IMR-90 (cell line): ENCODE data around the gene CADM4. TPM values are rescaled to one million over a fixed set of nuclear protein-coding genes. Genes with fewer than 3 reads are reported as not detected.

Experiments
- ATAC-seq: fragments of 200-7000 bp; cut with Tn5 transposase; 2 replicates; pipeline ENCODE4 v1.9.1; 2020; ENCODE audit warnings: low read depth, mild to moderate bottlenecking, moderate library complexity
- BruUV-seq: library from RNA; stranded (reverse); fragments of 400-500 nt; replicated peaks from 2 replicates; lab custom pipeline; 2021; lab: Mats Ljungman, UMichigan
- CTCF ChIA-PET: fragments of 300-600 bp; formaldehyde crosslinking; extraction: SDS; loops from one replicate; lab custom pipeline; 2021; ENCODE audit warnings: antibody characterized with exemption; lab: Yijun Ruan, JAX
- POLR2A ChIA-PET: fragments of 300-600 bp; sonication (Branson Sonifier 250); formaldehyde crosslinking; loops from one replicate; lab custom pipeline; 2022; ENCODE audit warnings: antibody characterized with exemption; ENCODE audit not compliant: unreplicated experiment; lab: Charles Lee
- DNase-seq: peaks from one replicate; pipeline ENCODE4 v3.0.0; 2013
- H2AFZ ChIP-seq: replicated peaks from 2 replicates; pipeline ENCODE3; 2013; ENCODE audit warnings: low read length, mild to moderate bottlenecking; ENCODE audit not compliant: poor library complexity
- H2AK5ac ChIP-seq: 2 replicates; pipeline ENCODE4 v1.6.1; 2013; ENCODE audit warnings: low read depth, low read length, inconsistent platforms
- H2AK9ac ChIP-seq: replicated peaks from 2 replicates; pipeline ENCODE3; 2013; ENCODE audit warnings: mild to moderate bottlenecking, low read depth, low read length, moderate library complexity; ENCODE audit not compliant: poor library complexity
- H2BK120ac ChIP-seq: 2 replicates; pipeline ENCODE4 v1.6.1; 2013; ENCODE audit warnings: low read depth, low read length, inconsistent platforms
- H2BK15ac ChIP-seq: 3 replicates; pipeline ENCODE4 v1.6.1; 2013; ENCODE audit warnings: low read depth, low read length, inconsistent platforms
- H2BK20ac ChIP-seq: 2 replicates; pipeline ENCODE4 v1.6.1; 2013; ENCODE audit warnings: low read depth, mild to moderate bottlenecking, inconsistent platforms, low read length, moderate library complexity
- H2BK5ac ChIP-seq: 2 replicates; pipeline ENCODE4 v1.6.1; 2013; ENCODE audit warnings: mild to moderate bottlenecking, low read depth, low read length, inconsistent platforms; ENCODE audit not compliant: poor library complexity, severe bottlenecking
- H3K14ac ChIP-seq: replicated peaks from 2 replicates; pipeline ENCODE4 v1.6.1; 2013; ENCODE audit warnings: low read depth, low read length, inconsistent platforms
- H3K18ac ChIP-seq: 2 replicates; pipeline ENCODE4 v1.6.1; 2013; ENCODE audit warnings: low read depth, low read length, control low read depth
- H3K23ac ChIP-seq: 2 replicates; pipeline ENCODE4 v1.6.1; 2013; ENCODE audit warnings: low read depth, low read length, inconsistent platforms
- H3K27ac ChIP-seq: 2 replicates; pipeline ENCODE4 v1.5.1; 2013; ENCODE audit warnings: mild to moderate bottlenecking, control low read depth, low read length; ENCODE audit not compliant: insufficient read depth
- H3K27me3 ChIP-seq: 2 replicates; pipeline ENCODE4 v1.6.1; 2013; ENCODE audit warnings: low read length; ENCODE audit not compliant: control insufficient read depth, insufficient read depth
- H3K36me3 ChIP-seq: 2 replicates; pipeline ENCODE4 v1.6.1; 2013; ENCODE audit warnings: low read length, mixed read lengths; ENCODE audit not compliant: control insufficient read depth, insufficient read depth
- H3K4ac ChIP-seq: 2 replicates; pipeline ENCODE4 v1.6.1; 2013; ENCODE audit warnings: low read depth, low read length, inconsistent platforms
- H3K4me1 ChIP-seq: 2 replicates; pipeline ENCODE4 v1.6.1; 2013; ENCODE audit warnings: low read length, mixed read lengths; ENCODE audit not compliant: control insufficient read depth, insufficient read depth
- H3K4me2 ChIP-seq: 2 replicates; pipeline ENCODE4 v1.6.1; 2013; ENCODE audit warnings: low read depth, mild to moderate bottlenecking, control low read depth, low read length, moderate library complexity
- H3K4me3 ChIP-seq: 2 replicates; pipeline ENCODE4 v1.5.1; 2013; ENCODE audit warnings: low read depth, mild to moderate bottlenecking, control low read depth, low read length, moderate library complexity; ENCODE audit not compliant: insufficient read depth
- H3K56ac ChIP-seq: 2 replicates; pipeline ENCODE4 v1.6.1; 2013; ENCODE audit warnings: low read length, inconsistent platforms; ENCODE audit not compliant: insufficient read depth; ENCODE audit errors: extremely low read depth
- H3K79me1 ChIP-seq, 2 experiments: 2 replicates each; pipeline ENCODE4 v1.6.1; 2013; ENCODE audit warnings: low read length in 2 of 2, inconsistent platforms in 1 of 2, low read depth in 1 of 2
- H3K9ac ChIP-seq: 2 replicates; pipeline ENCODE4 v1.6.1; 2013; ENCODE audit warnings: low read depth, low read length, control low read depth
- H3K9me1 ChIP-seq: 2 replicates; pipeline ENCODE4 v1.6.1; 2013; ENCODE audit warnings: low read length, inconsistent platforms; ENCODE audit not compliant: insufficient read depth
- H3K9me3 ChIP-seq: 2 replicates; pipeline ENCODE4 v1.6.1; 2013; ENCODE audit warnings: low read length; ENCODE audit not compliant: control insufficient read depth, insufficient read depth
- H4K20me1 ChIP-seq: 2 replicates; pipeline ENCODE4 v1.6.1; 2013; ENCODE audit warnings: low read length, inconsistent platforms; ENCODE audit not compliant: insufficient read depth
- H4K5ac ChIP-seq: 2 replicates; pipeline ENCODE4 v1.6.1; 2013; ENCODE audit warnings: mild to moderate bottlenecking, low read depth, low read length, control low read depth
- H4K8ac ChIP-seq, 2 experiments: 2 replicates each; pipeline ENCODE4 v1.6.1; 2013; ENCODE audit warnings: low read depth in 2 of 2, low read length in 2 of 2, control low read depth in 1 of 2, inconsistent platforms in 1 of 2
- H4K91ac ChIP-seq: 2 replicates; pipeline ENCODE4 v1.6.1; 2013; ENCODE audit warnings: low read depth, low read length, inconsistent platforms; ENCODE audit not compliant: insufficient read depth
- CEBPB ChIP-seq: IDR thresholded peaks from 2 replicates; pipeline ENCODE4 v1.6.1; 2012; ENCODE audit warnings: low read depth, low read length, improper control_type of control experiment
- CHD1 ChIP-seq: IDR thresholded peaks from 2 replicates; pipeline ENCODE4 v1.6.1; 2012; ENCODE audit warnings: low read depth, low read length, improper control_type of control experiment
- FOS ChIP-seq: fragments of 150-350 bp; IDR thresholded peaks from 2 replicates; pipeline ENCODE4 v1.6.1; 2016; ENCODE audit warnings: low read depth, low read length
- MAFK ChIP-seq: IDR thresholded peaks from 2 replicates; pipeline ENCODE4 v1.6.1; 2012; ENCODE audit warnings: low read depth, low read length, improper control_type of control experiment
- MAZ ChIP-seq: IDR thresholded peaks from 2 replicates; pipeline ENCODE4 v1.6.1; 2012; ENCODE audit warnings: low read depth, mild to moderate bottlenecking, low read length, improper control_type of control experiment, moderate library complexity, borderline replicate concordance
- RAD21 ChIP-seq: IDR thresholded peaks from 2 replicates; pipeline ENCODE4 v1.6.1; 2012; ENCODE audit warnings: low read length, improper control_type of control experiment
- RFX5 ChIP-seq: IDR thresholded peaks from 2 replicates; pipeline ENCODE4 v1.8.0; 2012; ENCODE audit warnings: low read depth, mild to moderate bottlenecking, low read length, moderate library complexity
- SMC3 ChIP-seq: fragments of 150-350 bp; IDR thresholded peaks from 2 replicates; pipeline ENCODE4 v1.6.1; 2016; ENCODE audit warnings: low read depth, mild to moderate bottlenecking, antibody characterized with exemption, low read length, moderate library complexity
- USF2 ChIP-seq: fragments of 150-350 bp; IDR thresholded peaks from 2 replicates; pipeline ENCODE4 v1.6.1; 2017; ENCODE audit warnings: mild to moderate bottlenecking, antibody characterized with exemption, low read length, low read depth
- WGBS, 2 experiments: methylation state at CpG; one replicate each; pipeline versions ENCODE4 v1.1.5 to v1.1.7; 2013; ENCODE audit warnings: missing lambda C conversion rate in 2 of 2; ENCODE audit not compliant: insufficient read length in 1 of 2; ENCODE audit errors: extremely low coverage in 2 of 2; 5-methylcytosine and 5-hydroxymethylcytosine counted together
- dilution Hi-C: fragments of 300-500 bp; cut with HindIII; formaldehyde crosslinking; loops from one replicate; pipeline ENCODE4 v1.14.3; 2018; ENCODE audit warnings: low sequenced_read_pairs; ENCODE audit not compliant: unreplicated experiment
- in situ Hi-C: fragments of 300-500 bp; cut with MboI; formaldehyde crosslinking; loops from 3 replicates; pipeline ENCODE4 v1.14.3; 2019; ENCODE audit warnings: low sequenced_read_pairs, inconsistent platforms, mixed read lengths
- intact Hi-C: fragments of 100-400 bp; cut with micrococcal nuclease; formaldehyde crosslinking; loops from 2 replicates; pipeline ENCODE4 v1.10.0; 2022
- polyA plus RNA-seq, 3 experiments: library from polyadenylated mRNA; depleted of rRNA; stranded (reverse); fragments of >200 nt; gene quantifications; 2 replicates each; pipeline ENCODE4 v1.2.3, GENCODE V29; 2012; ENCODE audit warnings: low replicate concordance in 1 of 3
- total RNA-seq: library from RNA; depleted of rRNA; stranded (reverse); fragments of >200 nt; gene quantifications from 2 replicates; pipeline ENCODE4 v1.2.3, GENCODE V29; 2012

CADM4 gene
- total and polyA plus RNA-seq, 2 of the 4 experiments (the other 2 are of a cell fraction), result 2.0 to 4.9 TPM

DNA sequence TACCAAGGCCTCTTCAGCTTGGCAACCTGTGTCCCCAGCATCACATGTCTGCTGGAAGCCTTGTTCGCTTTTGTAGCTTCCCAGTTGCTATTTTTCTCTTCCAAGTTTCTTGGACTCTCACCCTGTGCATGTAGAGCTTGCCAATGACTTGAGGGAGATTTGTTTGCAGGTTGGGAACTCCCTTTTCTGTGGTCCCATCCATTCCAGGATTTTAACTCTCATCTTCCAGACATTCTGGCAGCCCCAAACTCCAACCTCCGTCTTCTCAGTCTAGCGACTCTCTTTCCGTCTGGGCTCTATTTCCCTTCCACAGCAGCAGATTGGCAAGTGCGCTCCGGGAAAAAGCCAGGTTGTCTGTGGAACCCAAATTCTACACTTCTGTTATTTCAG is 21.3 kb upstream of the CADM4 start:
- TF ChIP-seq RFX5 (no peak), USF2 (no peak), CEBPB (no peak), MAZ (no peak), FOS (no peak), MAFK (no peak), CHD1 (no peak), RAD21 (no peak), SMC3 (no peak)
- Histone ChIP-seq H3K27ac (no peak overlapping the region), H4K91ac (no peak overlapping the region), H3K4me2 (no peak overlapping the region), H3K9ac (no peak overlapping the region), H2BK15ac (no peak overlapping the region), H3K36me3 (peaks cover 65% of the 10 kb centered on the region), H2AK5ac (no peak overlapping the region), H3K27me3 (no peaks in the 10 kb centered on the region), H3K4me3 (no peak overlapping the region), H3K9me1 (peaks cover 15% of the 10 kb centered on the region), H4K20me1 (peaks cover 57% of the 10 kb centered on the region), H3K56ac (no peak overlapping the region), H3K23ac (no peak overlapping the region), H2BK5ac (no peak overlapping the region), H3K9me3 (peaks cover 3% of the 10 kb centered on the region; the same call in 1 of the 2 replicates), H2AK9ac (no peak overlapping the region), H2BK20ac (no peak overlapping the region), H3K18ac (no peak overlapping the region), H3K14ac (no peak overlapping the region), H3K79me1 (peaks cover 53 to 83% of the 10 kb centered on the region in 2 experiments), H2AFZ (no peak overlapping the region), H4K8ac (no peak overlapping the region), H4K5ac (no peak overlapping the region), H3K4me1 (no peaks in the 10 kb centered on the region), H3K4ac (no peak overlapping the region), H2BK120ac (no peak overlapping the region)
- intact Hi-C loops (loop anchor here (10.0 kb wide), 1 partner anchor 556 kb away; no protein-coding TSS in a partner anchor), in situ Hi-C loops (no loop called here), dilution Hi-C loops (no loop called here)
- BruUV-seq, result no TSS peak
- CTCF ChIA-PET, result interaction anchor here (0.7 kb wide), 1 partner anchor 14 kb away, joined by 4 read pairs; no protein-coding TSS in a partner anchor
- ATAC-seq, result no peak
- POLR2A ChIA-PET, result no interaction called here
- WGBS, 2 experiments, result 100% methylated on average over 2 of the region's 6 CpGs; no CpG with 5 or more reads in 1 of the 2 experiments
- DNase-seq, result no peak
